LHCN-M2 (cell line): ENCODE results near the gene ZNF473. TPM values are rescaled to one million over a fixed set of nuclear protein-coding genes. Genes with fewer than 3 reads are reported as not detected.
"Not testable (repeated sequence)": the region's sequence is repeated elsewhere in the genome, so short reads cannot be mapped to it uniquely, and the experiment has no call there.

Experiments used
- DNase-seq: peaks from one replicate; pipeline ENCODE4 v3.0.0-alpha.2; 2012; ENCODE audit warnings: low read depth
- total RNA-seq: library from RNA; depleted of rRNA; stranded (reverse); fragments of >200 nt; gene quantifications from 2 replicates; pipeline ENCODE4 v1.2.3, GENCODE V29; 2014

The ZNF473 gene
- total RNA-seq, 1 experiment from 2014 or later: 12.0 TPM

GRCh38 chr19:50050406-50051227 lies 24.8 kb downstream of the ZNF473 start:
- peak; percentile 40 for DNase-seq

GRCh38 chr19:50051228-50051895 lies 25.6 kb downstream of the ZNF473 start:
- DNase-seq: not testable (repeated sequence)

- no peak for DNase-seq
Measured at GRCh38 chr19:50051964-50052363, 26.2 kb downstream of the ZNF473 start.

- DNase-seq: no peak
Measured at GRCh38 chr19:50053119-50053518, 27.3 kb downstream of the ZNF473 start.

- DNase-seq: no peak
Measured at GRCh38 chr19:50058425-50058824, 32.6 kb downstream of the ZNF473 start.

GRCh38 chr19:50059045-50059444 lies 33.2 kb downstream of the ZNF473 start:
- no peak for DNase-seq

- no peak for DNase-seq
Measured at GRCh38 chr19:50060107-50060506, 34.3 kb downstream of the ZNF473 start.

- DNase-seq: no peak
Measured at GRCh38 chr19:50061650-50062049, 35.8 kb downstream of the ZNF473 start.

- no peak for DNase-seq
Measured at GRCh38 chr19:50065938-50066337, 40.1 kb downstream of the ZNF473 start.

- no peak for DNase-seq
Measured at GRCh38 chr19:50067575-50067974, 41.8 kb downstream of the ZNF473 start.

- DNase-seq: not testable (repeated sequence)
Measured at GRCh38 chr19:50068382-50068781, 42.6 kb downstream of the ZNF473 start.

GRCh38 chr19:50075076-50075475 lies 49.3 kb downstream of the ZNF473 start:
- DNase-seq: not testable (repeated sequence)

GRCh38 chr19:50075644-50076372 lies 50.0 kb downstream of the ZNF473 start:
- not testable (repeated sequence) for DNase-seq

GRCh38 chr19:50076581-50077355 lies 51.0 kb downstream of the ZNF473 start:
- not testable (repeated sequence) for DNase-seq

GRCh38 chr19:50079014-50079413 lies 53.2 kb downstream of the ZNF473 start:
- DNase-seq: not testable (repeated sequence)

- not testable (repeated sequence) for DNase-seq
Measured at GRCh38 chr19:50084440-50084839, 58.6 kb downstream of the ZNF473 start.

GRCh38 chr19:50087153-50087552 lies 61.3 kb downstream of the ZNF473 start:
- not testable (repeated sequence) for DNase-seq

GRCh38 chr19:50090706-50091105 lies 64.9 kb downstream of the ZNF473 start:
- not testable (repeated sequence) for DNase-seq

GRCh38 chr19:50091786-50092185 lies 66.0 kb downstream of the ZNF473 start:
- DNase-seq: not testable (repeated sequence)

GRCh38 chr19:50092597-50092996 lies 66.8 kb downstream of the ZNF473 start:
- not testable (repeated sequence) for DNase-seq

- DNase-seq: not testable (repeated sequence)
Measured at GRCh38 chr19:50097884-50098283, 72.1 kb downstream of the ZNF473 start.
